ENCODE measurements around the gene MAL. TPM values are rescaled to one million over a fixed set of nuclear protein-coding genes. Genes with fewer than 3 reads are reported as not detected.
"Not testable (repeated sequence)": the region's sequence is repeated elsewhere in the genome, so short reads cannot be mapped to it uniquely, and the experiment has no call there.

The MAL gene
- total RNA-seq, 1 donor from 2014 or later: not detected

- TF ChIP-seq CTCF (IDR thresholded peaks at IDR 0.05; ENCODE audit: unreplicated experiment): no peak
- Mint-ChIP-seq H3K27me3 (ENCODE audit: unreplicated experiment) (peaks cover 23% of the 10 kb centered on the region), H3K9me3 (ENCODE audit: unreplicated experiment) (peaks cover 5% of the 10 kb centered on the region), H3K36me3 (ENCODE audit: low read depth, unreplicated experiment) (peaks cover 22% of the 10 kb centered on the region), H3K4me3 (ENCODE audit: unreplicated experiment) (peak overlapping the region; percentile 49), H3K27ac (ENCODE audit: unreplicated experiment) (peak overlapping the region; percentile 16), H3K4me1 (ENCODE audit: unreplicated experiment) (peaks cover 12% of the 10 kb centered on the region)
- no peak for DNase-seq (ENCODE audit: low spot score)
These were observed 11.3 kb downstream of the MAL start for GRCh38 chr2:95036596-95037383.

- H3K27me3 Mint-ChIP-seq (ENCODE audit: unreplicated experiment): peaks cover 23% of the 10 kb centered on the region
- H3K27ac Mint-ChIP-seq (ENCODE audit: unreplicated experiment): peak overlapping the region; percentile 16
- H3K4me3 Mint-ChIP-seq (ENCODE audit: unreplicated experiment): peak overlapping the region; percentile 24
These were observed 11.9 kb downstream of the MAL start for GRCh38 chr2:95037384-95037839.

GRCh38 chr2:95037841-95038585 lies 12.5 kb downstream of the MAL start:
- H3K9me3 Mint-ChIP-seq (ENCODE audit: unreplicated experiment); H3K27ac Mint-ChIP-seq (ENCODE audit: unreplicated experiment); DNase-seq (ENCODE audit: low spot score); H3K4me3 Mint-ChIP-seq (ENCODE audit: unreplicated experiment): not testable (repeated sequence)
- peaks cover 23% of the 10 kb centered on the region for H3K27me3 Mint-ChIP-seq (ENCODE audit: unreplicated experiment)
- H3K4me1 Mint-ChIP-seq (ENCODE audit: unreplicated experiment): peaks cover 12% of the 10 kb centered on the region
- peaks cover 22% of the 10 kb centered on the region for H3K36me3 Mint-ChIP-seq (ENCODE audit: low read depth, unreplicated experiment)

More at GRCh38 chr2:95037384-95037839, 11.9 kb downstream of the MAL start:
- peaks cover 5% of the 10 kb centered on the region for H3K9me3 Mint-ChIP-seq (ENCODE audit: unreplicated experiment)
- H3K4me1 Mint-ChIP-seq (ENCODE audit: unreplicated experiment): peaks cover 12% of the 10 kb centered on the region
- peaks cover 22% of the 10 kb centered on the region for H3K36me3 Mint-ChIP-seq (ENCODE audit: low read depth, unreplicated experiment)
- DNase-seq (ENCODE audit: low spot score): no peak
- no peak for TF ChIP-seq CTCF (IDR thresholded peaks at IDR 0.05; ENCODE audit: unreplicated experiment)

- no peak for TF ChIP-seq CTCF (IDR thresholded peaks at IDR 0.05; ENCODE audit: unreplicated experiment)
- peaks cover 10% of the 10 kb centered on the region for H3K4me1 Mint-ChIP-seq (ENCODE audit: unreplicated experiment)
- H3K36me3 Mint-ChIP-seq (ENCODE audit: low read depth, unreplicated experiment): peaks cover 22% of the 10 kb centered on the region
- H3K27me3 Mint-ChIP-seq (ENCODE audit: unreplicated experiment): peaks cover 21% of the 10 kb centered on the region
- H3K27ac Mint-ChIP-seq (ENCODE audit: unreplicated experiment): no peak overlapping the region
- peaks cover 5% of the 10 kb centered on the region for H3K9me3 Mint-ChIP-seq (ENCODE audit: unreplicated experiment)
- peak overlapping the region; percentile 7 for H3K4me3 Mint-ChIP-seq (ENCODE audit: unreplicated experiment)
- no peak for DNase-seq (ENCODE audit: low spot score)
These were observed 13.3 kb downstream of the MAL start for GRCh38 chr2:95038635-95039298.

- no peak overlapping the region for H3K27ac Mint-ChIP-seq (ENCODE audit: unreplicated experiment)
- DNase-seq (ENCODE audit: low spot score): no peak
- H3K36me3 Mint-ChIP-seq (ENCODE audit: low read depth, unreplicated experiment): peaks cover 22% of the 10 kb centered on the region
- peaks cover 21% of the 10 kb centered on the region for H3K27me3 Mint-ChIP-seq (ENCODE audit: unreplicated experiment)
- TF ChIP-seq CTCF (IDR thresholded peaks at IDR 0.05; ENCODE audit: unreplicated experiment): no peak
- no peak overlapping the region for H3K4me3 Mint-ChIP-seq (ENCODE audit: unreplicated experiment)
- H3K4me1 Mint-ChIP-seq (ENCODE audit: unreplicated experiment): peaks cover 15% of the 10 kb centered on the region
- H3K9me3 Mint-ChIP-seq (ENCODE audit: unreplicated experiment): peaks cover 5% of the 10 kb centered on the region
These were observed 13.9 kb downstream of the MAL start for GRCh38 chr2:95039363-95039762.

Data from endothelial cell (in vitro differentiated cells).